H4 (cell line): ENCODE data around the gene PDZD2. TPM values are rescaled to one million over a fixed set of nuclear protein-coding genes. Genes with fewer than 3 reads are reported as not detected.
"Not testable (repeated sequence)": the region's sequence is repeated elsewhere in the genome, so short reads cannot be mapped to it uniquely, and the experiment has no call there.

Experiments
- DNase-seq: peaks from one replicate; pipeline ENCODE4 v3.0.0-alpha.2; 2015; ENCODE audit warnings: low spot score
- total RNA-seq: library from RNA; depleted of rRNA; stranded (reverse); fragments of >200 nt; shearing (Covaris generic); gene quantifications from 2 replicates; pipeline ENCODE4 v1.2.3, GENCODE V29; 2014

PDZD2 gene
- total RNA-seq, 1 experiment from 2014 or later = 1.2 TPM

- no peak for DNase-seq
Measured at GRCh38 chr5:32100691-32101302, 461.9 kb downstream of the PDZD2 start.

- DNase-seq = no peak
Measured at GRCh38 chr5:32102254-32102986, 463.5 kb downstream of the PDZD2 start.

DNA sequence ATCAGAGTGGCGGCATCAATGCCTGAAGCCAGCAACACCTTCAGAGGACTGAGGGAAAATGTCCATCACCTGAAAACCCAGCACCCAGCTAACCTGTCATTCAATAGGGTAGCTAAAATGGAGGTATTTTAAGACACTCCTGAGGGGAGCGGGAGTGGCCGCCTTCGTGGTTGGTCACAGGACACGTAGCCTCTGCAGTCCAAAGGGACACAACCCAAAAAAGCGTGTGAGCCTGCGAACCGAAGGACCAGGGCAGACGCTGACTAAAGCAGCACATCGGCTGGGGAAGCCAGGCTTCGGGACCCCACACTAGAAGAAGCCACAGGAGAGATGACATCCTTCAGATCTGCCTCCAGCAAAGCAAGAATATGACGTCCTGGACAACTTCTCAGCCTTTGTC, 464.6 kb downstream of the PDZD2 start:
- DNase-seq = no peak

DNA sequence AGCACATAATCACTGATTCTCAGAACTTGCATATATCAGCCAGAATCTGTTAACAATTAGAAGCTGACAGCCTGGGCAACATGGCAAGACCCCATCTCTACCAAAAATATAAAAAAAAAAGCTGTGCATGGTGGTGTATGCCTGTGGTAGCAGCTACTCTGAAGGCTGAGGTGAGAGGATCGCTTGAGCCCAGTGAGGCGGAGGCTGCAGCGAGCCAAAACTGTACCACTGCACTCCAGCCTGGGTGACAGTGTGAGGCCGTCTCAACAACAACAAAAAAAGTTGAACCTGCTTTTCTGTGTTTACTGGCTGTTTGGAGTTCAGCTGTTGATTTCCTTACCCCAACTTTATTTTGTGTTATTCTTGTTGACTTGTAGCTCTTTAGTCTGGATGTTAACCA, 468.4 kb downstream of the PDZD2 start:
- no peak for DNase-seq

DNA sequence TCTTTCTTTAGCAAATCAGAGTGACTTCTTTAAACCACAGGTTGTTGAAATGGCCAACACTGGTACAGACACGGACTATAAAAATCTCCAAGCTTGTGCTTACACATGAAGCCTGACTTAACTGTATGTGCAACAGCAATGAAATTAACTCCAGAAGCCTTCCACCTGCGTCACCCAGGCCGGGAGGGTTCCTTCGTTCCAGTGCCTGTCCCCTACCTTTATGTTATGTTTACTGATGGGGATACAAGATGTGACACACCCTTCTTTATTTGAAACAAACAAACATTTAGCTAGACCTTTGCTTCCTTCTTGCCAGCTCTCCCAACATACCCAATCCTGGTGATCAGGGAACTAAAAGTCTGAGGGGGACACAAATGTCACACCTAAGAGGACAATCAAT, 469.2 kb downstream of the PDZD2 start:
- DNase-seq = no peak

DNA sequence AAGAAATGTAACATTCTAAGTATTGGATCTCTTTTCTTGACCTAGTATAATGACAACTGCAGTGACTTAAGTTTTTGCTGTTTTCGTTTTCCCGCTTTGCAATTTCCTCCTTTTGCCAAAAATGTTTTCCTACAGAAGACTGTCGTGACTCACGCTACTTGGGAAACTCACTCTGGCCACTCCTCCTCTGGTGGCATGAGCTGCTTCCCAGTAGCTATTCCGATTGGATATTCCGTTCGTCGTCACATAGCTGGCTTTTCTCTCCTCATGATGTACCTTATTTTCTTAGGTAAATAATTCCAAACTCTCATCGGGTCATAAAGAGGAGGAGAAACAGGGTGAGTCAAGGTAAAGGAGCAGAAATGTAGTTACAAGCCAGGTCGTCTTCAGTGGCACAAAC, 470.3 kb downstream of the PDZD2 start:
- no peak for DNase-seq

DNA sequence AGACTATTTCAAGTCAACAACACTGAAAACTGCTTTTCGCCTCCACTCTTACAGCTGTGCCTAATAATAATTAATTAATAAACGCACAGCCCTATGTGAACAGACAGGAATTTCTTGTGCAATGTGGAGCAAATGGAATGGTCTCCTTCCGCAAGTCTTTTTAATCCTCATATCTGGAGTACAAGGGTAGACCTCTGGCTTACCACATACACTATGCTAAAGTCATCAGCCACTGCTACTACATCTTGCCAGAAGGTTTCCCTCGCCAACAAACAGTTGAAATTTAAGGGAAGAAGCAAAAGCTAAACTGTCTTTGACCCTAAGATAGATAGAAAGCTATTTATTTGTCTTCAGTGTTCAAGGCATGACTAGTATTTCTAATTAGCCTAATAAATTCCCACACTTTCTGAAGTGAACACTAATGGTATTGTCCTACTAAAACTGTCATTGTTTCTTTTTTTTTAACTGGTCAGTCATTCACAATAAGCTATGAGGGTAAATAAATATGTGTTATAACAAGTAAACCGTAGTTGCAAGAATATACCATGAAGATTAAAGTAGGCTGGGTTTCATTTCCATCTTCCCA, 471.3 kb downstream of the PDZD2 start:
- DNase-seq = no peak

DNA sequence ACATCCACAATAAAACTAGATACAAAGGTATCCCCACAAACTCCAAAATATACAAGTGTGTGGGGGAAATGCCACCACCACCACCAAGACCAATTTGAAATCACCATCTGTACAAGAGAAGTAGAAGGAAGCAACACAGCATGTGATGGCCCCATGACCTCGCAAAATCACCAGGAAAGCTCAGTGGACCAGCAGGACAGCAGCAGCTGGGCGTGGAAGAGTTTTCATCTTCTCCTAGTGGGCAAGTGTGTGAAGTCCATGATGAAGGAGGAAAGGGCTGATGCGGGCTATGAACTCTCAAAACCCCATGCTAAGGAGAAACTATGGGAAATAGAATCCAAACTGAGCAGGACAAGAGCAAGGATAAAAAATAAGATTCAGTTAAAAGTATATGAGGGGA, 477.1 kb downstream of the PDZD2 start:
- no peak for DNase-seq

DNA sequence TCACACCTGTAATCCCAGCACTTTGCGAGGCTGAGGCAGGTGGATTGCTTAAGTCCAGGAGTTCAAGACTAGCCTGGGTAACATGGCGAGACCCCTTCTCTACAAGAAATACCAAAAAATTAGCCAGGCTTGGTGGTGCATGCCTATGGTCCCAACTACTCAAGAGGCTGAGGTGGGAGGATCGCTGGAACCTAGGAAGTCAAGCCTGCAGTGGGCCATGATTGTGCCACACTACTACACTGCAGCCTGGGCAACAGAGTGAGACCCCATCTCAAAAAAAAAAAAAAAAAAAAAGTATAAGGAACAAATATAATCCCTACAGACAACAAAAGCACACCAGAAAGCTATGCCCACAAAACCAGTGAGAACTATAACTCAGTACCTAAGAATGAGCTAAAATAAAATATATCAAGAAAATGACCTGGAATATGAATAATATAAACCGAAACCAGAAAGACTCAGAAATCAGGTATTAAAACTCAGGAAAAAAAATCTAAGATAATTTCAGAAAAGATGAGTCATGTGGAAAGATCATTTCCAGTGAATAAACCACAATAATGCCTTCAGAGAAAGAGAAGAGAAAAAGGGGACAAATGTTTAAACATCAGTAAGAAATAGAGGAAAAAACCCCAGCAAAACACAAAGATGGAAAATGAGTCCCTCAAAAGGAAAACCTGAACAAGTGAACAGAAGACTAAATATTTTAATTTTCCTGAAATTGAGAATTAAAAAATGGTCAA, 477.8 kb downstream of the PDZD2 start:
- DNase-seq = no peak

- DNase-seq = not testable (repeated sequence)
Measured at GRCh38 chr5:32118922-32119321, 480.0 kb downstream of the PDZD2 start.

- DNase-seq = no peak
Measured at GRCh38 chr5:32123058-32123805, 484.3 kb downstream of the PDZD2 start.

- no peak for DNase-seq
Measured at GRCh38 chr5:32123889-32124676, 485.2 kb downstream of the PDZD2 start.

DNA sequence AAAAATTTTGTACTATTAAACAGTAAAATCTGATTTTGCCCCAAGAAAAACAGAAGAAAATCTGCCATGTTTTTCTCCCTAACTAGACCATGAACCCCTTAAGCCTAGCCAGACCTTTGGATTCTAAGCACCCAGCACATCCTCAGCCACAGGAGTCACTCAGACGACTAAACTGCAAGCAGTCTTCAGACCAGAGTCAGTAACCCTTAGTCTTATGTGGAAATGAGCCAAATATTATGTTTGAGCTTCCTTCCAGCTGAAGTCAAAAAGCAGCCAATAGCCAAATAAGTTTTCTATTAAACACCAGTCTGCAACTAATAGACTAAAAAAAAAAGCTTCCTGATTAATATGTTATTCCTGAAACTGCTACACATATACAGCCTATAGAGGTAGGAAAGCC, 487.8 kb downstream of the PDZD2 start:
- DNase-seq = no peak

- no peak for DNase-seq
Measured at GRCh38 chr5:32127711-32128110, 488.8 kb downstream of the PDZD2 start.

DNA sequence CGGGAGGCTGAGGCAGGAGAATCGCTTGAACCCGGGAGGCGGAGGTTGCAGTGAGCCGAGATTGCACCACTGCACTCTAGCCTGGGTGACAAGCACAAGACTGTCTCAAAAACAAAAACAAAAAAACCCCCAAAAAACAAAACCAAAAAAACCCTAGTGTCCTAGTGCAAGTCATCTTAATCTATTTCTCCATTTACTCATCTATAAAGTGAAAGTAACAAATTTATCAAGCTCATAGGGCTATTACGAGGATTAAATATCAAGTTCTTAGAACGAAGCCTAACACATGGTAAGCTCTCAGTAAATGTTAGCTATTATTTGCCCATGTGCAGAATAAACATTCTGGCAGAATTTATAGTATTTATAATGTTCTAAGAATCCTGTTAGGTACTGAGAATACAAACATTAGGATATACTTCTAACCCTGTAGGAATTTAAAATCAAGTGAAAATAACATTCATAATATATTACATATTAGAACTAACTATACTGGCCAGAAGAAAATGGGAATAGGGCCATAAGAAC, 490.2 kb downstream of the PDZD2 start:
- no peak for DNase-seq

DNA sequence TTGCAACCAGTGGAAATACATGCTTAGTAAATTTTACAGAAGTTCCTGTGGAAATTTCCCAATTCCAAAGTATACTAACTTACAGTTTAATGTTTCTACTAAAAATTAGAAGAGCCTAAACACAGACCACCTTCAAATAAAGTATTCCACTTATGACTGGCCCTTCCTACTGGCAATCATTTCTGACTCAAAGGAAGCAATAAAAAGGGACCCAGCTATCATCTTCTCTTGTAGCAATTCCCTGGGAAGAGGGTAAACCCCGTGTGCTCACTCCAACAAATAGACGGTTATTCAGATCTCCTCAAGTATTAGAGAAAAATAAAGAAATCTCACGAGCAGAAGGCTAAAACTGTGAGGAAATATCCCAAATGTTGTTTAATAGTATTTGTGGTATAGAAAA, 491.9 kb downstream of the PDZD2 start:
- DNase-seq = no peak

- no peak for DNase-seq
Measured at GRCh38 chr5:32131604-32132003, 492.7 kb downstream of the PDZD2 start.

- DNase-seq = no peak
Measured at GRCh38 chr5:32132757-32133156, 493.8 kb downstream of the PDZD2 start.

DNA sequence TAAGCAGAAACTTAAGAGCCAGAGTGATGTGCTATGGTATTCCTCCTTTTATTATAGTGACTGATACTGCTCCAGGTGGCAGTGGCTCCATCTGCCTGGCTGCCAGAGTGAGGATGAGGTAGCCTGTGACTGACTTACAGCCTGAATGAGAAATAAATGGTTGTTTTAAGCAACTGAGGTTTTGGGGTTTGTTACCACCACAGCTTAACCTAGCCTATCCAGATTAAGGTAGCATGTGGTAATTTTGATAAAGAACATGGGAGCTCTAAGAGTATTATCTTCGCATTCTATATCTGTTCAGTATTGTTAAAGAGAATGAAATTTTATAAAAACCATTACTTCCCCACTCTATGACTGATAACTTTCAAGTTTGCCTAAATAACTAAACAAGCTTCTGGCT, 496.2 kb downstream of the PDZD2 start:
- DNase-seq = no peak

GRCh38 chr5:32136342-32136741, 497.4 kb downstream of the PDZD2 start:
- DNase-seq = no peak
